ENCODE measurements around the gene GXYLT2. TPM values are rescaled to one million over a fixed set of nuclear protein-coding genes. Genes with fewer than 3 reads are reported as not detected.

The GXYLT2 gene
- total and polyA plus RNA-seq, 4 donors, result 1.9 to 46.4 (median 11.5) TPM

DNA sequence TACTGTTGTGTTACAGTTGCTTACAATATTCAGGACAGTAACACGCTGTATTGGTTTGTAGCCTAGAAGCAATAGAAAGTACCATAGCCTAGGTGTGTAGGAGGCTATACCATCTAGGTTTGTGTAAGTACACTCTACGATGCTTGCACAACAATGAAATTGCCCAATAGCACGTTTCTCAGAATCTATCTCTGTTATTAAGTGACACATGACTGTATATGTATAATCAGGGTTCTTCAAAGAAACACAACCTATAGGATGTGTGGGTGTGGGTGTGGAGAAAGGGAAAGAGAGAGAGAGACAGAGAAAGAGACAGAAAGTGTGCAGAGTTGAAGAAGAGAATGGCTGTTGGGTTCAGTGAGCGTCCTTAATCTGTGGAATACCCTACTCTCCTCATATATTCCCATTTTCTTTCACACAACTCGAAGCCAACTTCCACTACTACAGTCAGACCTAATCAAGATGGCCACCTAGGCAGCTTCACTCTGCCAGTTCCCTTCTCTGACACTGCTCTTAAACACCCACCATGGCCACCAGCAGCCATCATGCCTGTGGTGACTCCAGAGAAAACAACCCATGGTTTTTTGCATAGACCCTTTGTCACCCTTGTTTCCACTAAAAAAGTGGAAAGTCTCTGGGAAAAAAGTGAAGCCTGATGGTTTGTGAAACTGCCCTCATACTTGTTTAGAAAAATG is 103.0 kb downstream of the GXYLT2 start:
- ATAC-seq (ENCODE audit: low FRiP score) (no peak), DNase-seq (no peak)
- intact Hi-C loops (cut with DNase I), result loop anchor here in 1 of 2 donors (10.0 kb wide), 1 partner anchor 64 kb away; no protein-coding TSS in a partner anchor
- Histone ChIP-seq H3K36me3 (ENCODE audit: control insufficient read depth in 1 of 2, insufficient read depth in 2 of 2, low read length in 1 of 2) (no peaks in the 10 kb centered on the region), H3K27me3 (ENCODE audit: control insufficient read depth in 1 of 2, insufficient read depth in 2 of 2, low read length in 1 of 2) (no peaks in the 10 kb centered on the region), H3K9me3 (ENCODE audit: control insufficient read depth, low read length) (no peaks in the 10 kb centered on the region), H3K4me1 (ENCODE audit: control insufficient read depth in 1 of 2, insufficient read depth in 2 of 2, low read length in 2 of 2) (no peaks in the 10 kb centered on the region), H3K27ac (ENCODE audit: low read depth in 1 of 2, low read length in 2 of 2) (no peak overlapping the region), H3K4me3 (ENCODE audit: low read length in 2 of 2) (no peak overlapping the region)
- WGBS, 2 donors, result 90 to 94% methylated on average over 5 of the region's 5 CpGs

DNA sequence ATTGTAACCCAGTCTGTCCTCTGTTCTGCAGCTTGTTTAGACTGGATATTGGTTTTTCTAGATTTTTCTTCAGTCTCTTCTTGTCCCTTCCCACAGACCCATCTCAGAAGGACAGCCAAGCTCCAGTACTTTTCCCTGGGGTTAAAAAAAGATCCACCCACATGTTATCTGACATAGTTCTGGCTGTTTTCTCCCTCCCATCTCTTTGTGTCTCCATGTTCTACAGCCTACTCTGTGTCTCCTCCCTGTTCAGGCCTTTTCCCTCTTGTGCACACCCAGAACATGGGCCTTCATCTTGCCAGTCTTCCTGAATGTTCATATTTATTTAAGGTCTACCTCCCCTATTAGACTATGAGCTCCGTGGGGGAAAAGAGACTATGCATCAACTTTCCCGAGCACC is 103.7 kb downstream of the GXYLT2 start:
- DNase-seq (no peak), ATAC-seq (ENCODE audit: low FRiP score) (no peak)
- Histone ChIP-seq H3K4me3 (ENCODE audit: low read length in 2 of 2) (no peak overlapping the region), H3K9me3 (ENCODE audit: control insufficient read depth, low read length) (no peaks in the 10 kb centered on the region), H3K27ac (ENCODE audit: low read depth in 1 of 2, low read length in 2 of 2) (no peak overlapping the region), H3K27me3 (ENCODE audit: control insufficient read depth in 1 of 2, insufficient read depth in 2 of 2, low read length in 1 of 2) (no peaks in the 10 kb centered on the region), H3K36me3 (ENCODE audit: control insufficient read depth in 1 of 2, insufficient read depth in 2 of 2, low read length in 1 of 2) (no peaks in the 10 kb centered on the region), H3K4me1 (ENCODE audit: control insufficient read depth in 1 of 2, insufficient read depth in 2 of 2, low read length in 2 of 2) (no peaks in the 10 kb centered on the region)
- WGBS, 2 donors, result 75 to 82% methylated on average over 2 of the region's 2 CpGs
- intact Hi-C loops (cut with DNase I), result loop anchor here in 1 of 2 donors (10.0 kb wide), 1 partner anchor 63 kb away; no protein-coding TSS in a partner anchor

DNA sequence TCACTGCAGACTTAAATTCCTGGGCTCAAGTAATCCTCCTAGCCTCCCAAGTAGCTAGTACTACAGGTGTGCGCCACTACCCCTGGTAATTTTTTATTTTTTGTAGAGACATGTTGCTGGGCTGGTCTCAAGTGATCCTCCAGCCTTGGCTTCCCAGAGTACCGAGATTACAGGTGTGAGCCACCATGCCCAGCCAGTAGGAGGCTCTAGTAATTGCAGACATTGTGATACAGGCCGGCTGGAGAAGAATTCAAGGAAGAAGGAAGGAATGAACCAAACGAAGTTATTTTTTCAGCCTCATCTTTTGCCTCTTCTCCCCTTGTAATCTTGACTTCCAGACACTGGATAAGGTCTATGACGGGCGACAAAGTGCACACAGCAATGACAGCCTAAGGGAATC is 105.5 kb downstream of the GXYLT2 start:
- no peaks in the 10 kb centered on the region for H3K9me3 ChIP-seq (ENCODE audit: control insufficient read depth, low read length)
- no peak for ATAC-seq (ENCODE audit: low FRiP score)
- intact Hi-C loops (cut with DNase I), result loop anchor here in 1 of 2 donors (10.0 kb wide), 1 partner anchor 61 kb away; no protein-coding TSS in a partner anchor
- no peaks in the 10 kb centered on the region for H3K4me1 ChIP-seq (ENCODE audit: control insufficient read depth in 1 of 2, insufficient read depth in 2 of 2, low read length in 2 of 2)
- H3K27ac ChIP-seq (ENCODE audit: low read depth in 1 of 2, low read length in 2 of 2), result no peak overlapping the region
- no peaks in the 10 kb centered on the region for H3K36me3 ChIP-seq (ENCODE audit: control insufficient read depth in 1 of 2, insufficient read depth in 2 of 2, low read length in 1 of 2)
- H3K27me3 ChIP-seq (ENCODE audit: control insufficient read depth in 1 of 2, insufficient read depth in 2 of 2, low read length in 1 of 2), result no peaks in the 10 kb centered on the region
- WGBS, 2 donors, result 88 to 89% methylated on average over 6 of the region's 6 CpGs
- DNase-seq, result no peak
- H3K4me3 ChIP-seq (ENCODE audit: low read length in 2 of 2), result no peak overlapping the region

DNA sequence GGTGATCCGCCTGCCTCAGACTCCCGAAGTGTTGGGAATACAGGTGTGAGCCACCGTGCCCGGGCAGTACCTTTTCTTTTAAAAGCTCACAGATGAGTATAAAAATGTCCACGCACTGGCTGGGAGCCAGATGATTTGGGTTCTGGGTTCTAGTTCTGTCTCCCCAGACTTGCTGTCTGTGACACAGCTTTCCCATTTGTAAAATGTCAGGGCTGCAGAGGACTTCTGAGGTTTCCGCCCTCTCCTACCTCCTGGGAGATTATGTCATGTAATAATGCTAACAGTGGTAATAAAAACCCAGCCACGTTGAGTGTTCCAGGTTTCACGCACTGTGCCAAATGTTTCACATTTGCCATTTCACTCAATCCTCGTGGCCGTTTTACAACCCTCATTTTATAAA is 107.5 kb downstream of the GXYLT2 start:
- H3K4me3 ChIP-seq (ENCODE audit: low read length in 2 of 2), result no peak overlapping the region
- H3K36me3 ChIP-seq (ENCODE audit: control insufficient read depth in 1 of 2, insufficient read depth in 2 of 2, low read length in 1 of 2), result peaks cover 0 to 2% of the 10 kb centered on the region in 2 donors
- peaks cover 0 to 2% of the 10 kb centered on the region in 2 donors for H3K4me1 ChIP-seq (ENCODE audit: control insufficient read depth in 1 of 2, insufficient read depth in 2 of 2, low read length in 2 of 2)
- intact Hi-C loops (cut with DNase I), result loop anchor here (5.0 to 10.0 kb wide), 3 partner anchors 58 to 148 kb away; partner anchors contain the start of gene SHQ1 (in 1 of the 2)
- H3K9me3 ChIP-seq (ENCODE audit: control insufficient read depth, low read length), result no peaks in the 10 kb centered on the region
- ATAC-seq (ENCODE audit: low FRiP score) (no peak), DNase-seq (no peak)
- no peak overlapping the region for H3K27ac ChIP-seq (ENCODE audit: low read depth in 1 of 2, low read length in 2 of 2)
- WGBS, 2 donors, result 61 to 62% methylated on average over 10 of the region's 10 CpGs
- no peaks in the 10 kb centered on the region for H3K27me3 ChIP-seq (ENCODE audit: control insufficient read depth in 1 of 2, insufficient read depth in 2 of 2, low read length in 1 of 2)

DNA sequence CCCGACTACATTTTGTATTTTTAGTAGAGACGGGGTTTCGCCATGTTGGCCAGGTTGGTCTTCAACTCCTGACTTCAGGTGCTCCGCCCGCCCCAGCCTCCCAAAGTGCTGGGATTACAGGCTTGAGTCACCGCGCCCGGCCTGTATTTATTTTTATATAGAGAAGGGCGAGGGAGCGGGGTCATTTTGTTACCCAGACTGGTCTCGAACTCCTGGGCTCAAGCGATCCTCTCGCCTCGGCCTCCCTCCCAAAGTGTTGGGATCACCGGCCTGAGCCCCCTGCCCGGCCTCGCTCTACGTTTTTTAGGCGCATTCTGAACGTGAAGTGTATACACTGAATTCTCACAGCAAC is 108.3 kb downstream of the GXYLT2 start:
- intact Hi-C loops (cut with DNase I), result loop anchor here (2.0 to 10.0 kb wide), 4 partner anchors 59 to 149 kb away; partner anchors contain the start of genes GXYLT2 (in 1 of the 2) and SHQ1 (in 1 of the 2)
- H3K4me3 ChIP-seq (ENCODE audit: low read length in 2 of 2), result no peak overlapping the region

DNA sequence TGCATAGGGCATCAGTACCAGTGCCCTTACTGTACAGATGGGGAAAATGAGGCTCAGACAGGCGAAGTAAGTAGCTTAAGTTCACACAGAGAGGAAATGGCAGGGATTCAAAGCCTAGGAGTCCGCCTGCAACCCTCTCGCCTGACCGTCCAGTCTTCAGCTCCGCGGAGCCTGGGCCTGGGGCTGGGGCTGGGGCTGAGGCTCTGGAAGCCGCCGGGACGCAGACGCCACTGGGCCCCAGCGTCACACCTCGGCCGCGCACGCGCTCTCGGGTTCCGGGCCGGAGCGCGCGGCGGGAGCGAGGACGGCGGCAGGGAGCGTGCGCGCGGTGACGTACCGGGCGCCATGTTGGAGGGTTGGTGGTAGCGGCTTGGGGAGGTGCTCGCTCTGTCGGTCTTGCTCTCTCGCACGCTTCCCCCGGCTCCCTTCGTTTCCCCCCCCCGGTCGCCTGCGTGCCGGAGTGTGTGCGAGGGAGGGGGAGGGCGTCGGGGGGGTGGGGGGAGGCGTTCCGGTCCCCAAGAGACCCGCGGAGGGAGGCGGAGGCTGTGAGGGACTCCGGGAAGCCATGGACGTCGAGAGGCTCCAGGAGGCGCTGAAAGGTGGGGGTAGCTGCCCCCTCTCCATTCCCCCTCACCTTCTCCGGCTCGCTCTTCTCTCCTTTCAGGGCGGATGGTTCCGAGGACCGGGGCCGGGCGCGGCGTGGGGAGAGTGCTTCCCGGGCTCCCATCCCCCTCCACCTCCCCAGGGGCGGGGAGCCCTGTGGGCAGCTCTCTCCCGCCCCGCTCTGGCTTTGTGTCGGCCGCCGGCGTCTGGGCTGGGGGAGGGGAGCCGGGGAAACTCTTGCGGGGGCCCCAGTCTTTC is 108.9 kb downstream of the GXYLT2 start, which contains the start of gene PPP4R2:
Gene PPP4R2 (plus strand): TSS at position 339 of the 861 bp plus-strand sequence. CDS start 227 bp downstream, at position 566.
- peak within 1 kb of the TSS; percentile 53 to 89 for H3K27ac ChIP-seq (ENCODE audit: low read depth in 1 of 2, low read length in 2 of 2)
- intact Hi-C loops (cut with DNase I), result loop anchor here (2.0 to 10.0 kb wide), 4 partner anchors 58 to 149 kb away; partner anchors contain the start of genes GXYLT2 (in 1 of the 2) and SHQ1 (in 1 of the 2)
- peak; percentile 94 to 97 for DNase-seq
- peaks cover 0 to 2% of the 10 kb centered on the region in 2 donors for H3K36me3 ChIP-seq (ENCODE audit: control insufficient read depth in 1 of 2, insufficient read depth in 2 of 2, low read length in 1 of 2)
- H3K4me3 ChIP-seq (ENCODE audit: low read length in 2 of 2), result peak within 1 kb of the TSS; percentile 95 to 97
- no peaks in the 10 kb centered on the region for H3K27me3 ChIP-seq (ENCODE audit: control insufficient read depth in 1 of 2, insufficient read depth in 2 of 2, low read length in 1 of 2)
- 1 to 2% methylated on average over 46 to 75 of the region's 75 CpGs for WGBS, 2 donors
- peak; percentile 98 for ATAC-seq (ENCODE audit: low FRiP score)
- peaks cover 0 to 2% of the 10 kb centered on the region in 2 donors for H3K4me1 ChIP-seq (ENCODE audit: control insufficient read depth in 1 of 2, insufficient read depth in 2 of 2, low read length in 2 of 2)
- H3K9me3 ChIP-seq (ENCODE audit: control insufficient read depth, low read length), result no peaks in the 10 kb centered on the region

More for the DNA sequence above, 108.3 kb downstream of the GXYLT2 start:
- peaks cover 0 to 2% of the 10 kb centered on the region in 2 donors for H3K4me1 ChIP-seq (ENCODE audit: control insufficient read depth in 1 of 2, insufficient read depth in 2 of 2, low read length in 2 of 2)
- no peaks in the 10 kb centered on the region for H3K27me3 ChIP-seq (ENCODE audit: control insufficient read depth in 1 of 2, insufficient read depth in 2 of 2, low read length in 1 of 2)
- H3K36me3 ChIP-seq (ENCODE audit: control insufficient read depth in 1 of 2, insufficient read depth in 2 of 2, low read length in 1 of 2), result peaks cover 0 to 2% of the 10 kb centered on the region in 2 donors
- 79 to 86% methylated on average over 20 of the region's 20 CpGs for WGBS, 2 donors
- no peaks in the 10 kb centered on the region for H3K9me3 ChIP-seq (ENCODE audit: control insufficient read depth, low read length)
- ATAC-seq (ENCODE audit: low FRiP score) (no peak), DNase-seq (peak; percentile 54 to 78)
- H3K27ac ChIP-seq (ENCODE audit: low read depth in 1 of 2, low read length in 2 of 2), result peak overlapping the region in 1 of 2 donors; percentile 89

DNA sequence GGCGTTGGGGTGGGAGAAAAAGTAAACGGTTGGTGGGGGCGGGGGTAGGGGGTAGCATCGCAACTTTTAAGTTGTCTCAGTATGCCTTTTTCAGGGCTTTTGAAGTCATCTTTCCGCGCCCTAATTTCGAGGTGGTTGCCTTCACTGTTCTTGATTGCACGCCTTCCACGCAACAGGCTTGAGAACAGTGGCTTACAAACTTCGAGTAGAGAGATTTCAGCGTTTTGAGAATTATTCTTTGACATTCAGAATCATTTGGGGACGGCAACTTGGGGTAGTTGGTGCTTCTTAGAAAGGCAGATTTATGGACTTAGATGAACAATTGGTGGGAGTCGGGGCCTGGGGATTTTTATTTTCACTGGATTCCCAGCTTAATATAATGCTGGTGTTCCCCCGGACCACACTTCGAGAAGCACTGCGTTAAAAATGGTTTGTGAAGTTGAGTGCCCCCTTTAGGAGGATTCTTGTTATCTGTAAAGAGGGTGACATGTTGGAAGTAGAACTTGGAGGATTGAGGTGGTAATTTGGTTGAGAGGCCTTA is 109.6 kb downstream of the GXYLT2 start:
- Histone ChIP-seq H3K4me1 (ENCODE audit: control insufficient read depth in 1 of 2, insufficient read depth in 2 of 2, low read length in 2 of 2) (peaks cover 0 to 4% of the 10 kb centered on the region in 2 donors), H3K4me3 (ENCODE audit: low read length in 2 of 2) (peak overlapping the region; percentile 95 to 97), H3K27me3 (ENCODE audit: control insufficient read depth in 1 of 2, insufficient read depth in 2 of 2, low read length in 1 of 2) (no peaks in the 10 kb centered on the region), H3K9me3 (ENCODE audit: control insufficient read depth, low read length) (no peaks in the 10 kb centered on the region), H3K27ac (ENCODE audit: low read depth in 1 of 2, low read length in 2 of 2) (peak overlapping the region in 1 of 2 donors; percentile 53), H3K36me3 (ENCODE audit: control insufficient read depth in 1 of 2, insufficient read depth in 2 of 2, low read length in 1 of 2) (peaks cover 0 to 2% of the 10 kb centered on the region in 2 donors)
- intact Hi-C loops (cut with DNase I), result loop anchor here (2.0 to 10.0 kb wide), 4 partner anchors 57 to 150 kb away; partner anchors contain the start of genes GXYLT2 (in 1 of the 2) and SHQ1 (in 1 of the 2)
- 0 to 1% methylated on average over 16 of the region's 16 CpGs for WGBS, 2 donors
- peak; percentile 65 for ATAC-seq (ENCODE audit: low FRiP score)
- no peak for DNase-seq

DNA sequence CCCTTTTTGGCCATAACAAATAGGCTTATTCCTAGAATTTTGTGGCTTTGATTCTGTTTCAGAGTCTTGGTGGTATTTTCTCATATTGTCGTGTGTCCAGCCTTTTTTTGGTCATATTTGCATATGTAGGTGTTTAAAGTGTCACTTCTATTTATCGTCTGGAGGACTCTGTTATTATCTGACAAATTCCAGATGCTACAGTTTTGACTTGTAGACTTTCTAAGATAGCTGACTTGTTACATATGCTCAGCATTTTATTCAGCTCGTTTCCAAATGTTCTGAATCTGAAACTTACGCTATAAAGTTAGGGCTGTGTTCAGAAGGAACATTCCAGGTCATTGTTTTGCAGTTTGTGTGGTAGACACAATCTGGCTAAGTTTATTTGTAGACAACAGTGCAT is 110.6 kb downstream of the GXYLT2 start:
- DNase-seq (no peak), ATAC-seq (ENCODE audit: low FRiP score) (no peak)
- intact Hi-C loops (cut with DNase I), result loop anchor here (5.0 to 10.0 kb wide), 3 partner anchors 56 to 151 kb away; partner anchors contain the start of gene SHQ1 (in 1 of the 2)
- no peak overlapping the region for H3K27ac ChIP-seq (ENCODE audit: low read depth in 1 of 2, low read length in 2 of 2)
- no peaks in the 10 kb centered on the region for H3K27me3 ChIP-seq (ENCODE audit: control insufficient read depth in 1 of 2, insufficient read depth in 2 of 2, low read length in 1 of 2)
- H3K36me3 ChIP-seq (ENCODE audit: control insufficient read depth in 1 of 2, insufficient read depth in 2 of 2, low read length in 1 of 2), result peaks cover 0 to 2% of the 10 kb centered on the region in 2 donors
- no peaks in the 10 kb centered on the region for H3K9me3 ChIP-seq (ENCODE audit: control insufficient read depth, low read length)
- 5% methylated on average over 4 of the region's 4 CpGs for WGBS, 2 donors
- H3K4me1 ChIP-seq (ENCODE audit: control insufficient read depth in 1 of 2, insufficient read depth in 2 of 2, low read length in 2 of 2), result peaks cover 0 to 4% of the 10 kb centered on the region in 2 donors
- H3K4me3 ChIP-seq (ENCODE audit: low read length in 2 of 2), result peak overlapping the region; percentile 61 to 97

Data from aorta (tissue), 5 donors.